GM19328 (cell line): ENCODE data around the gene WDR1.
A peak's percentile ranks its signal among the peaks of the same experiment; 100 is the strongest.

Experiments used
- ATAC-seq: cut with Tn5 transposase; IDR thresholded peaks from one replicate; pipeline ENCODE4 v1.9.1; 2021; ENCODE audit warnings: mild to moderate bottlenecking, moderate library complexity; ENCODE audit not compliant: unreplicated experiment

Gene WDR1

GRCh38 chr4:10101671-10102473, 14.7 kb downstream of the WDR1 start:
- no peak for ATAC-seq

GRCh38 chr4:10100734-10101216, 15.8 kb downstream of the WDR1 start:
- ATAC-seq: no peak

- no peak for ATAC-seq
Measured at GRCh38 chr4:10099499-10100325, 16.9 kb downstream of the WDR1 start.

DNA sequence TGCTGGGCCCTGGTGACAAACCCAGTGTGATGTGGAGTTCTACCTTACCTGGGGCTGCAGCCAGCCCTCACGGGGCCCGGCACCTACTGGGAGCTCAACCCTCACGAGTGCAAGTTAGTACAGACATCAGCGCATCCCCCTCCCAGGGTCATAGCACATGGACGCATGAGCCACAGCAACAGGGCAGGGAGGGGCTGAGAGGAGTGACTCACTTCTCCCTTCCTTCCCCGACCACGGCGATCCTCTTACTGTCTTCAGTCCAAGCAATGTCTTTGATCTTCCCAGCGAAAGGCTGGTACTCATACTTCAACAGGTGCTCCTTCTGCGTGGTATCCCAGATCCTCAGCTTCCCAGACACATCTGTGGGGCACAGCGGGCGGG, 17.8 kb downstream of the WDR1 start:
- no peak for ATAC-seq

- no peak for ATAC-seq
Measured at GRCh38 chr4:10097906-10098779, 18.5 kb downstream of the WDR1 start.

GRCh38 chr4:10096978-10097335, 19.6 kb downstream of the WDR1 start:
- no peak for ATAC-seq

DNA sequence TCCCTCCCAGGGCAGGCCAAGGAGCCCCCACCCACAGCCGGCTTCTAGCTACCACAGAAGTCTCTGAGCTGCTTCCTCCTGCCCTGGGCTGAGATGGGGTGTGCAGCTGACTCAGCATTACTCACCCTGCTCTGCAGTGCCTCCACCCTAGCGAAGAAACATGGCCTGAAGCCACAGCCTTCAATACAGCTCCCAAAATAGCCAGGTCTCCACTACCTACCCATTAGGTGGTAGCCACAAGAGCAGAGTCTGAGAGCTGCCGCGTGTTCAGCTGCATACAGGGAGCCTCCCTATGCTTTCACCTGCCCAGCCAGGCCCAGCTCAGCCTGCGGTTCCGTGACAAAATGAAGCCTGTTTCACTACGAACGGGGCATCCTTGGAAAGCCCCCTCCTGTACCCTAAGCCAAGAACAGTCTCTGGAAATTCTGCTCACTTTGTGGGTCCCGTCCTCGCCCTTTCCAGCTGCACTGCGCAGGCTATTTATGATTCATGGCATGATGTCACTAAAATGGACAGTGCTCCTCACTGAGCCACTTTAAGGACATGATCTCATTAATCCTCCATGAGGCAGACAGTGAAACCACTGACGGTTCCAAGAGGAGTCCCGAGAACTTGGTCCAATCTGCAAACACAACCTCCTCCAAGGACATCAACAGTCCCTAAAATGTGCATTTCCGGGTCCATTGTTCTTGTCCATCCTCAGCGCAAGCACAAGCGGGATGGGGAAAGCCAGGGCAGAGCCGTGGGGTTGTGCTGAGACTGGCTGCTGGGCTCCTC, 20.2 kb downstream of the WDR1 start:
- peak; percentile 55 for ATAC-seq

GRCh38 chr4:10095296-10095991, 21.2 kb downstream of the WDR1 start:
- no peak for ATAC-seq

- no peak for ATAC-seq
Measured at GRCh38 chr4:10094841-10095240, 21.8 kb downstream of the WDR1 start.

- no peak for ATAC-seq
Measured at GRCh38 chr4:10093801-10094552, 22.6 kb downstream of the WDR1 start.

GRCh38 chr4:10093271-10093621, 23.4 kb downstream of the WDR1 start:
- no peak for ATAC-seq

DNA sequence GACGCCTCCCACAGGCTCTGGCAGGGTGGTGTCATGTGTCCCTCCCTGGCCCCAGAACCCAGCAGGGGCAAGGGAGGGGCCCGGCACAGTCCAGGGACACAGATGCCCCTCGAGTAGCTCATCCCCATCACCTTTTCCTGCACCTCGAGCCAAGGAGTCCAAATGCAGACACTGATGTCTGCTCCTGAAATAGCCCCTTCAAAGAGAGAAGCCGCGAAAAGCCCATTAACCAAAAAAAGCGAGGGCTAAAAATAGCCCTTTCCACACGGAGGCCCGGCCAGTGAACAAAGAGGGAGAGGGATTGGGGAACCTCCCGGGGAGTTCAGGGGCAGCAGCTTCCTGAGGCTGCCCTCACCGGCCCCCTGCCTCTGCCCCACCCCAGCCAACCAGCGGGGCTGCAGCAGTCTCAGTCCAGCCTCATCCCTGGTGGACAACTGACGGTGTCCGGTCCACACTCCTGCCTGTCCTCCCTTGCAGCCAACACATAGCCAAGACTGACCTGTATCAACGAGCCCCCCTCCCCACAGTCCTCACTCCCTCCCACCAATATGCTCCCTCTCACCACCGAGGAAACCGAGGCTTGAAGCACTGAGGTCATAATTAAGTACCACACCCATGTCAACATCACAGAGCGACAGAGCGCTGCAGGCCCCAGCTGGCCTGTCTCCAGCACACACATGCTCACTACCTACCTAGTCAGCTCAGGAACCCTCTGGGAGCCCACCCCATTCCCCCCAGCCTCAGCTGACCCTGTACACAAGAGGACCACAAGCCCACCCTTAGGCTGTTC, 23.9 kb downstream of the WDR1 start:
- ATAC-seq: no peak

- no peak for ATAC-seq
Measured at GRCh38 chr4:10091531-10092181, 24.9 kb downstream of the WDR1 start.

GRCh38 chr4:10090467-10091250, 25.9 kb downstream of the WDR1 start:
- ATAC-seq: no peak

GRCh38 chr4:10089346-10089745, 27.3 kb downstream of the WDR1 start:
- ATAC-seq: no peak

DNA sequence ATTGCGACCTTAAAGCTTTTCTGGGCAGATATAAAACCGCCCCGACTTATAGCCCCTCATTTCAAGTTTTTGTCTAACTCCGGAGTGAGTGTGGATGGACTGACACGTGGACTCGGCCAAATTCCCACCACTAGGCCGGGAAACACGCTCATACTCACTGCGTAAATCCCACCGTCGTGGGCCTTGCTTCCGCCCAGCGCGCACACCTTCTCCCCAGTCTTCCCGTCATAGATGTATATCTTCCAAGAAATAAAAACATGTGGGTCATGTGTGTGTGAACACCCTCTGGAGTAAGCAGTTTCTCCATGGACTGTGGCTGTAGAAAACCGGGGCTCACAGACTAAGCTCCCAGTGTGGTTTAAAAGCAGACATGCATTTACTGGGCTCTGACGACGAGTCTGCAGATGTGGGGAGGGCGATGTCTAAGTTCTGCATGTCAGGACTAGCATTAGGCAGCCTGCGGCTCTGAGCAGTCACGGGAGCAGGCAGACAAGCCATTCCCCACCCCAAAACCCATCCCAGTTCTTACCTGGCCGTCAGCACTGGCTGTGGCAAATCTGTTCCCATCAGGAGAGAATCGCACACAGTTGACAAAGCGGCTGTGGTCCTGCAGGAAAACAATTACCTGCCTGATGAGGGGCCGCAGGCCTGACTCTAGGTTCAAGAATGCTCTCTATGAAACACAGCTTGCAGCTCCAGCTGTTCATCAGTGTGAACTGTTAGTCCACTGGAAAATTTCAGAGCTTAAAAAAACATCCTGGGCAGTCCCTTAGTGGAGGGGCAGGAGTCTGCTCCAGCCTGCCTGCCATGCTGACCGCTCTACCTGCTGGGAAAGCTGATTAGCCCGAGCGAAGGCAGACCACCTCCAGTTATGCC, 28.2 kb downstream of the WDR1 start:
- no peak for ATAC-seq
